ENCODE measurements around the gene PHGDH.
"Not testable (repeated sequence)": the region's sequence is repeated elsewhere in the genome, so short reads cannot be mapped to it uniquely, and the experiment has no call there.

PHGDH gene

GRCh38 chr1:119682141-119682540, 29.6 kb upstream of the PHGDH start:
- no peak for TF ChIP-seq ZNF274 (IDR thresholded peaks at IDR 0.05; ENCODE audit: low read depth, low read length)
- no peak overlapping the region for H3K4me3 ChIP-seq (ENCODE audit: low read length)

GRCh38 chr1:119683893-119684292, 27.8 kb upstream of the PHGDH start:
- TF ChIP-seq ZNF274 (IDR thresholded peaks at IDR 0.05; ENCODE audit: low read depth, low read length), result no peak
- H3K4me3 ChIP-seq (ENCODE audit: low read length), result no peak overlapping the region

DNA sequence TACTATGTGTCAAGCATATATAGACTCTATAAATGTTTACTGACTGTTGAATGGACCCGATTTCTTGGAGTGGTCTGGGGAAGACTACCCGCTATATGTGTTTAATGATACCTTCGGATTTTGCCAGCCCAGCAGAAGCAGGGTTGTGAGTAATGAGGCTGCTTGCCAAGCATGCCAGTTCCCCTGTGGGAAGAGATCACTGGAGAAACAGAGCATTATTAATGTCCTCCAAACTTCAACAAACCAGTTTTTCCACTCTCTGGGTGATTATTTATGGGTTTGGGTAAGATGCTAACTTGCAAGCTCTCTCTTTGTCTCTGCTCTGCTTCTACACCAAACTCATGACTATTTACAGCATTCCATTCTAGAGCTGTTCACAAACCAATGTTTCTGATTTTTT, 25.1 kb upstream of the PHGDH start:
- TF ChIP-seq ZNF274 (IDR thresholded peaks at IDR 0.05; ENCODE audit: low read depth, low read length), result no peak
- no peak overlapping the region for H3K4me3 ChIP-seq (ENCODE audit: low read length)

- TF ChIP-seq ZNF274 (IDR thresholded peaks at IDR 0.05; ENCODE audit: low read depth, low read length), result no peak
- H3K4me3 ChIP-seq (ENCODE audit: low read length), result no peak overlapping the region
These were observed 24.2 kb upstream of the PHGDH start for GRCh38 chr1:119687434-119688079.

- H3K4me3 ChIP-seq (ENCODE audit: low read length), result no peak overlapping the region
- no peak for TF ChIP-seq ZNF274 (IDR thresholded peaks at IDR 0.05; ENCODE audit: low read depth, low read length)
These were observed 22.9 kb upstream of the PHGDH start for GRCh38 chr1:119688810-119689209.

DNA sequence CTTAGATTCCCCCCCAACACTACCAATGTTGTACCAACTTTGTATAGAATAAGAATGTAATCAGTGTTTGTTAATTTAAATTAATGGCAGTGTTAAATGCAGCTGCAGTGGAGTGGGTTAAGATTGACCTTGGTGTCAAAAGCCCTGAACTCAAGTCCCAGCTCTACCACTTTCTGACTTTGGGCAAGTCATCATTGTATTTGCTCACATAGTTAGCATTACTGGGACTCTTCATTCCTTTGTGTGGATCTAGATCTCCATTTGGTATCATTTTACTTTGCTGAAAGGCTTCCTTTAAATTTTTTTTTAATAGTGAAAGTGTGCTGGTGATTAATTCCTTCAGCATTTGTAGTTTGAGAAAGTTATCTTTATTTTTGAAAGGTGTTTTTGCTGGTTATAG, 22.2 kb upstream of the PHGDH start:
- H3K4me3 ChIP-seq (ENCODE audit: low read length), result no peak overlapping the region
- no peak for TF ChIP-seq ZNF274 (IDR thresholded peaks at IDR 0.05; ENCODE audit: low read depth, low read length)

DNA sequence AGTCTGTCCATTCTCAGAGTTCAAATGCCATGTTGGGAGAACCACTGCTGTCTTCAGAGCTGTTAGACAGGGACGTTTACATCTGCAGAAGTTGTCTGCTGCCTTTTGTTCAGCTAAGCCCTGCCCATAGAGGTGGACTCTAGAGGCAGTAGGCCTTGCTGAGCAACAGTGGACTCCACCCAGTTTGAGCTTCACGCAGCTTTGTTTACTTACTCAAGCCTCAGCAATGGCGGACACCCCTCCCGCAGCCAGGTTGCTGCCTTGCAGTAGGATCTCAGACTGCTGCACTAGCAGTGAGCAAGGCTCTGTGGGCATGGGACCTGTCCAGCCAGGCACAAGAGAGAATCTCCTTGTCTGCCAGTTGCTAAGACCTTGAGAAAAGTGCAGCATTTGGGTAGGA, 14.9 kb upstream of the PHGDH start:
- H3K4me3 ChIP-seq (ENCODE audit: low read length), result not testable (repeated sequence)

GRCh38 chr1:119697598-119697997, 14.1 kb upstream of the PHGDH start:
- no peak for TF ChIP-seq ZNF274 (IDR thresholded peaks at IDR 0.05; ENCODE audit: low read depth, low read length)
- H3K4me3 ChIP-seq (ENCODE audit: low read length), result no peak overlapping the region

DNA sequence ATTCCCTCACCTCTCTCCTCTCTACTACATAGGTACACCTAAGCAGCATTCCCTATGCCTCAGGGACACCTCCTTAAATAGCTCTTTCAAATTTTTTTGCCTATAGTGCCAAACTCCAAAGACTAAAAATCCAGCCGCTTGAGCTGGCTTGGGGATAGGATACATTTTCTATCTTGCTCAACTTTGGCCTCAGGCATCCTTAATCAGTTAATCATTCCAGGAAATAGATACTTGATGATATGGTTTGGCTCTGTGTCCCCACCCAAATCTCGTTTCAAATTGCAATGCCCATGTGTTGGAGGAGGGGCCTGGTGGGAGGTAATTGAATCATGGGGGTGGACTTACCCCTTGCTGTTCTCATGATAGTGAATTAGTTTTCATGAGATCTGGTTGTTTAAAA, 11.4 kb upstream of the PHGDH start:
- H3K4me3 ChIP-seq (ENCODE audit: low read length), result no peak overlapping the region
- no peak for TF ChIP-seq ZNF274 (IDR thresholded peaks at IDR 0.05; ENCODE audit: low read depth, low read length)

DNA sequence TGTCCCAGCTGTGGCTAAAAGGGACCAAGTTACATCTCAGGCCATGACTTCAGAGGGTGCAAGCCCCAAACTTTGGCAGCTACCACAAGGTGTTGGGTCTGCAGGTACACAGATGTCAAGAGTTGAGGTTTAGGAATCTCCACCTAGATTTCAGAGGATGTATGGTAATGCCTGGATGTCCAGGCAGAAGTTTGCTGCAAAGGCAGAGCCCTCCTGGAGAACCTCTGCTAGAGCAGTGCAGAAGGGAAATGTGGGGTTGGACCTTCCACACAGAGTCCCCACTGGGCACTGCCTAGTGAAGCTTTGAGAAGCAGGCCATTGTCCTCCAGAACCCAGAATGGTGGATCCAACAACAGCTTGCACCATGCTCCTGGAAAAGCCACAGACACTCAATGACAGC, 10.1 kb upstream of the PHGDH start:
- H3K4me3 ChIP-seq (ENCODE audit: low read length), result no peak overlapping the region
- no peak for TF ChIP-seq ZNF274 (IDR thresholded peaks at IDR 0.05; ENCODE audit: low read depth, low read length)

DNA sequence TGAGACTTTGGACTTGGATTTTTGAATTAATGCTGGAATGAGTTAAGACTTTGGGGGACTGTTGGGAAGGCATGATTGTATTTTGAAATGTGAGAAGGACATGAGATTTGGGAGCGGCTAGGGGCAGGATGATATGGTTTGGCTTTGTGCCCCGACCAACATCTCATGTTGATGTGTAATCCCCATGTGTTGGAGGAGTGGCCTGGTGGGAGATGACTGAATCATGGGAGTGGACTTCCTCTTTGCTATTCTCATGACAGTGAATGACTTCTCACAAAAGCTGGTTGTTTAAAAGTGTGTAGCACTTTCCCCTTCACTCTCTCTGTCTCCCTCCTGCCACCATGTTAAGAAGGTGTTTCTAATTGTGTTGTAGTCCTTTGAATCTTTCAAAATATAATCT, 9.3 kb upstream of the PHGDH start:
- TF ChIP-seq ZNF274 (IDR thresholded peaks at IDR 0.05; ENCODE audit: low read depth, low read length), result no peak
- H3K4me3 ChIP-seq (ENCODE audit: low read length), result no peak overlapping the region

GRCh38 chr1:119703666-119704450, 7.9 kb upstream of the PHGDH start:
- no peak for TF ChIP-seq ZNF274 (IDR thresholded peaks at IDR 0.05; ENCODE audit: low read depth, low read length)
- H3K4me3 ChIP-seq (ENCODE audit: low read length), result no peak overlapping the region

- not testable (repeated sequence) for H3K4me3 ChIP-seq (ENCODE audit: low read length)
These were observed 5.1 kb upstream of the PHGDH start for GRCh38 chr1:119706599-119706998.

GRCh38 chr1:119711356-119711803, 354 bp upstream of the PHGDH start:
- H3K4me3 ChIP-seq (ENCODE audit: low read length), result peak overlapping the region; percentile 74; the same call in 1 of the 2 replicates

DNA sequence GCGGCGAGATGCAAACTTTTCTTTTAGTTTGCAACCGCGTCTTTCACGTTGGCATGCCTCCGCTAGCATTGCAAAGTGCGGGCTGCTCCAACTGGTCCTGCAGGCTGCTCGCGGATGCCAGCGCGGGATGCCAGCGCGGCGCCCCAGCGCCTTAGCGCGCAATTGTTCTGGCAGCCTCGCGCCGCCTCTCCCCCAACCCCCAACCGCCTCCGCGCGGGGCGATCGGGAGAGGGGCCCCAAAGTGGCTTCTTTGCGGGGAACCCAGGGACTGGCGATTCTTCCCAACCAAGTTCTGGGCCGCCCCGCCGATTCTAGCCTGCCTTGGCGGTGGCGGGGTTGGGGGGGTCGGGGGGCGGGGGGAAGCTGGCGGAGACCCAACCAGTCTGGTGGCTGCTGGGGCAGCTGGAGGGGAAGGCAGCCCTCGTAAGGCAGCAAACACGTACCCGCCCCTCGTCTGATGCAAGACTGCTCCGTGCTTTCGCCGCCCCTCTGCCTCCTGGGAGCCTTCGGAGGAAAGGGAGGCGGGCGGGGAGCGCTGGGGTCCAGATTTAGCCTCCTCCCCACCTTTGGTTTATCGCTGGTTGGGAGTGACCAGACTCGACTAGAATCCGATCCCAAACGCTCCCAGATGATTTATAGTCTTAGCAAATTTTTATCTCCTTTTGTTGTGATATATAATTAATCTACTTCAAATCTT, 756 bp downstream of the PHGDH start:
- peak overlapping the region; percentile 74 for H3K4me3 ChIP-seq (ENCODE audit: low read length)
- no peak for TF ChIP-seq ZNF274 (IDR thresholded peaks at IDR 0.05; ENCODE audit: low read depth, low read length)
